Coronary artery (tissue), 2 donors: ENCODE data around the gene OCEL1.
A peak's percentile ranks its signal among the peaks of the same experiment; 100 is the strongest.

Experiments used
- DNase-seq: peaks from one replicate; pipeline ENCODE4 v3.0.0-alpha.2; 2017; ENCODE audit warnings: low spot score
- H3K27ac ChIP-seq, 2 donors: fragments of 200-600 bp; sonication (generic); one replicate each; pipeline ENCODE4 v1.5.1; 2016 to 2019
- H3K4me3 ChIP-seq: fragments of 200-600 bp; sonication (generic); 2 replicates; pipeline ENCODE4 v1.5.1; 2016; ENCODE audit warnings: mild to moderate bottlenecking, moderate library complexity
- TF ChIP-seq, protein P1 (sequence below): fragments of 200-600 bp; sonication (generic); IDR thresholded peaks from one replicate; pipeline ENCODE4 v1.5.1; 2019; ENCODE audit warnings: antibody characterized with exemption

Gene OCEL1

DNA sequence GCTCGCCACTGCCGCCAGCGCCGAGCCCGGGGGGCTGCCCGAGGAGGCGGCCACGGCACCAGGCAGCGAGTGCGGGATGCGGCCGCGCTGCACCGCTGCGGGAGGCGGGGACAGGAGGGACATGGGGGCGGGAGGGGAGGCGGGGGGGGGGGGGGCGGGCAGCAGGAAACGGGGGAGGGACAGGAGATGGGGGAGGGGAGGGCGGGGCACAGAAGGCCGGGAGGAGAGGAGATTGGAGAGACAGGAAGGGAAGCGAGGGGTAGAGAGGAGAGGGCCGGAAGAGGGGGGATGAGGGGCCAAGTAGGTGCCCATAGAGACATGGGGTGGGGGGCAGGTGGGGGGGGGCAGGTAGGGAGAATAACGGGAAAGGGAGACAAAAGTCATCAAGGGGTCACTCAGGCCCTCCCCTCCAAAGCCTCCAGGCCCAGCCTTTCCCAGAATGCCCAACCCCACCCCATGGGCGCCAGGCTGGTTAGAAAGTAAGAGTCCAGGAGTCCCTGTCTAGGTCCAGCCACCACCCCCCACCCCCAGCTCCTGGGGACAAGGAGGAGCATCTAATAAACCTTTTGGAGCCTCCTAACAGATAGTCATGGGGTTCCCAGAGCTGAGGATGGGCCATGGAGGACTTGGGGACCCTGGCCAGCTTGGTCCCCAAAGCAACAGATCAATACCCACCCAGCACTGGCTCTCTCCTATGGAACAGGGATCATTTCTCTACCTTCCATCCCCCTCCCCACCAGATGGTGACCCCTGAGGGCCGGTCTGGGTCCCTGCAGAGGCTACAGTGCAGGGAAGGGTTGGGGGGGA is 10.1 kb downstream of the OCEL1 start:
- H3K4me3 ChIP-seq, result peak overlapping the region; percentile 80
- DNase-seq, result peak; percentile 70
- TF ChIP-seq, protein P1, sequence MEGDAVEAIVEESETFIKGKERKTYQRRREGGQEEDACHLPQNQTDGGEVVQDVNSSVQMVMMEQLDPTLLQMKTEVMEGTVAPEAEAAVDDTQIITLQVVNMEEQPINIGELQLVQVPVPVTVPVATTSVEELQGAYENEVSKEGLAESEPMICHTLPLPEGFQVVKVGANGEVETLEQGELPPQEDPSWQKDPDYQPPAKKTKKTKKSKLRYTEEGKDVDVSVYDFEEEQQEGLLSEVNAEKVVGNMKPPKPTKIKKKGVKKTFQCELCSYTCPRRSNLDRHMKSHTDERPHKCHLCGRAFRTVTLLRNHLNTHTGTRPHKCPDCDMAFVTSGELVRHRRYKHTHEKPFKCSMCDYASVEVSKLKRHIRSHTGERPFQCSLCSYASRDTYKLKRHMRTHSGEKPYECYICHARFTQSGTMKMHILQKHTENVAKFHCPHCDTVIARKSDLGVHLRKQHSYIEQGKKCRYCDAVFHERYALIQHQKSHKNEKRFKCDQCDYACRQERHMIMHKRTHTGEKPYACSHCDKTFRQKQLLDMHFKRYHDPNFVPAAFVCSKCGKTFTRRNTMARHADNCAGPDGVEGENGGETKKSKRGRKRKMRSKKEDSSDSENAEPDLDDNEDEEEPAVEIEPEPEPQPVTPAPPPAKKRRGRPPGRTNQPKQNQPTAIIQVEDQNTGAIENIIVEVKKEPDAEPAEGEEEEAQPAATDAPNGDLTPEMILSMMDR, result no peak
- peak overlapping the region; percentile 72 to 87 for H3K27ac ChIP-seq

DNA sequence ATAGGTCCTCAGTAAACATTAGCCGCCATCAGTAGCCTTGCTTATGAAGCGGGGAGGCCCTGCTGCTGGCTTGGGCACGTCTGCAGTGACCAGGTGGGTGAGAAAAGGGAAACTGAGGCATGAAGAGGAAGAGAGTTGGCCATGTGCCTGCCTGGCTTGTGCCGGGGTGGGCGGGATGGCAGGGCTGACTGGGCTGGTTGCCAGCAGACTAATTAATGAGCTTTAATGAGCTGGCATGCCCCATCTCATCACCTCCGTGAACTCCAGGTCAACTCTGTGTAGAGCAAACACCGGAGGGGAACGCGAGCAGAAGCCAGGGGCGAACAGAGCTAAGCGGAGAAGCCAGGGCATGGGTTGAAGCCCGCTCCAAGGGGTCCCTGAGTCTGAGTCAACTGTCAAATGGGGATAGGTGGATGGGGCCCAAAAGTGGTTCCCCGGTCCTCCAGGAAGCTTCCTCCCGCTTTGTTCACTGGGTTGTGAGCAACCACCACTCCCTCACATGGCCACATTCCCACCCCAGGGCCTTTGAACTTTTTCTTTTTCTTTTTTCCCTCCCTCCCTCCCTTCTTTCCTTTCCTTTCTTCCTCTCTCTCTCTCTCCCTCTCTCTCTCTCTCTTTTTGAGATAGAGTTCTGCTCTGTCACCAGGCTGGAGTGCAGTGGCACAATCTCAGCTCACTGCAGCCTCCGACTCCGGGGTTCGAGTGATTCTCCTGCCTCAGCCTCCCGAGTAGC is 11.0 kb downstream of the OCEL1 start:
- TF ChIP-seq, protein P1, result no peak
- no peak for DNase-seq
- H3K4me3 ChIP-seq, result peak overlapping the region; percentile 80
- H3K27ac ChIP-seq, result peak overlapping the region in 1 of 2 donors; percentile 87

DNA sequence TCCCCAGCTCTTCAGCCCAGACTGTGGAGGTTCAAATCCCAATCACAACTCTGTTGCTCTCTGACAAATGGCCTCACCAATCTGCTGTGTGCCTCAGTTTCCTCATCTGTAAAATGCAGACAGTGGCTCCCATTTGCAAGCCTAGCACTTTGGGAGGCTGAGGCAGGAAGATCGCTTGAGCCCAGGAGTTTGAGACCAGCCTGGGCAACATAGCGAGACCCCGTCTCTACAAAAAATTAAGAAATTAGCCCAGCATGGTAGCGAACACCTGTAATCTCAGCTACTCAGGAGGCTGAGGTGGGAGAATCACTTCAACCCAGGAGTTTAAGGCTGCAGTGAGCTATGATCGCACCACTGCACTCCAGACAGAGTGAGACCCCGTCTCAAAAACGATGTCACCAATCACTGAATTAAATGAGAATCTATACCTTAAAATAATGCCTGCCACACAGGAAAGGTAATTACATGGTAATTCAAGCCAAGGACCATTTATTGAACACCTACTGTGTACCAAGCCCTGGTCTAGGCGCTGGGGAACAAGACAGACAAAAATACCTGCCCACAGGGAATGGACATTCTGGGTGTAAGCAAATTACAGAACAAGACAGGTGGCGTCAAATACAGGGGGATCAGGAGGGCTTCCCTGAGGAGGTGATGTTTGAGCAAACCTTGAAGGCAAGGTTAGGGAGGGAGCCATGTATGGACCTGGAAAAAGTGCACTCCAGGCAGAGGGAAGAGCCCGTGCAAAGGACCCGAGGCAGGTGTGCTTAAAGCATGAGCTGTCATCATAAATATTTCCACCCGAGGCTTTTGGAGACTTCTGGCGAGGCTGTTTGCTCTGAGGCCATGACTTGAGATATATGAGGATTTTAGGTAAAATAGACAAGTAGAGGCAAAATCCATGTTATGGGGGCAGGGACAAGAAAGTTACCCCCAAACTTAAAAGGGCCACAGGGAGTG is 12.0 kb downstream of the OCEL1 start:
- TF ChIP-seq, protein P1, result no peak
- no peak overlapping the region for H3K27ac ChIP-seq
- DNase-seq, result no peak
- H3K4me3 ChIP-seq, result no peak overlapping the region

DNA sequence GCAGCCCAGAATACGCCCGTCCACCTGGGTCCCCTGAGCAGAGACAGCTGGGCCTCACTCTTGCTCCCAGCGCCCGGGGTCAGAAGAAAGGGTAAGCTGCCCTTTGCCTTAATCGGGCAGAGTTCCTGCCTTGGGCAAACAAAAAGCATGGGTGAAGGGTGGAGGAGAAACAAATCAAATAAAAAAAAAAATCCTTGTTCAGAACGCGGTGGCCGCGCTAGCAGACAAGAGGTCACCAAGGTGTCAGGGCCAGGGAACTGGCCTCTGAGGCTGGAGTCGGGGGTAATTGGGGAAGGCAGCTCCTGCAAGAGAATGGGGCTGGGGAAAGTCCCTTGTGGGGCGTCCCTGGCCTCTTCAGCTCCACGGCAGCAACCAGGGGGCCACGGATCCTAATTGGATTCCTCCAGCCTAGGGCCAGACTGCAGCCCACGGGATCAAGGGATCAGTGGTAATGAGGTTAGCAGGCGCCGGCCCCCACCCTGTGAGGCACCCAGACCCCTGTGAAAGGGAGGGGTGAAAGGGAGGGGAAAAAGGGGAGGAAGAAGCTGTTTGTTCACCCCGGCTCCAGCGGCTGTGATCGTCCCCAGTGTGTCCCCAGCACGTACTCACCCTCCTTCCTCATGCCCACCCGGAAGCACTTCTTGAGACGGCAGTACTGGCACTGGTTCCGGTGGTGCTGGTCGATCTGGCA is 14.2 kb downstream of the OCEL1 start:
- Histone ChIP-seq H3K27ac (no peak overlapping the region), H3K4me3 (no peak overlapping the region)
- no peak for DNase-seq
- TF ChIP-seq, protein P1, result no peak

DNA sequence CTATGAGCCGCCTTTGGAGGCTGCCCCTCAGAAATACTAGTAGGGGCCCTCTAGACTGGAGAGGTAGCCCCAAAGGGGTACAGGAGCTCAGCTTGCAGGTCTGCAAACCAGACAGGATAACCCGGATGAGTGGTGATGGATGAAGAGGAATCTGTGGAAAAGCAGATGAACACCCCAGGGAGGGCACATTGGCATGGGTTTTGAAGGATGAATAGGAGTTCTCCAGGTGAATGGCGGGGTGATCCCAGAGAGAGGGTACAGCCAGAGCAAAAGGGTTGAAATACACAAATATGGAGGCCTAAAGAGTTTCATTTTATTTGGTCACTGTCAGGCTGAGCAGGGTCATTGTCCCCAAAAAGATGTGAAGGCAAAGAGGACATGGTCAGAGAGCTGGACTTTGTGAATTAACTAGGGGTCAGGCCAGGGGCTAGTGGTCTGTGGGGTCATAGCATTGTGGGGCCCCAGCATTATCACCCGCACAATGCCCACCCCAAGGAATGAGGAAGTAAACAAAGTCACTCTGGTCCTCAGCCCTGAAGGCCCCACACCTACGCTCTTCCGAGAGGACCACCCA is 14.9 kb downstream of the OCEL1 start:
- TF ChIP-seq, protein P1, result no peak
- DNase-seq, result no peak
- Histone ChIP-seq H3K27ac (peak overlapping the region in 1 of 2 donors; percentile 80), H3K4me3 (no peak overlapping the region)
